PFSK-1 (cell line): Measurements from ENCODE around the gene LOXL1.

Experiments used
- POLR2AphosphoS5 ChIP-seq: IDR thresholded peaks from 2 replicates; pipeline ENCODE4 v1.6.1; 2012; ENCODE audit warnings: low read depth, mild to moderate bottlenecking, control low read depth, low read length, moderate library complexity
- TAF1 ChIP-seq: IDR thresholded peaks from 2 replicates; pipeline ENCODE4 v1.6.1; 2012; ENCODE audit warnings: low read length, control low read depth, borderline replicate concordance; ENCODE audit not compliant: insufficient read depth
- TF ChIP-seq, protein P1 (sequence below), 2 experiments: IDR thresholded peaks; 2 replicates each; pipeline versions ENCODE4 v1.6.1 to v1.8.0; 2011 to 2012; ENCODE audit warnings: low read depth in 2 of 2, low read length in 2 of 2, control low read depth in 1 of 2, inconsistent platforms in 1 of 2, mild to moderate bottlenecking in 1 of 2, moderate library complexity in 1 of 2; ENCODE audit not compliant: insufficient read depth in 1 of 2

DNA sequence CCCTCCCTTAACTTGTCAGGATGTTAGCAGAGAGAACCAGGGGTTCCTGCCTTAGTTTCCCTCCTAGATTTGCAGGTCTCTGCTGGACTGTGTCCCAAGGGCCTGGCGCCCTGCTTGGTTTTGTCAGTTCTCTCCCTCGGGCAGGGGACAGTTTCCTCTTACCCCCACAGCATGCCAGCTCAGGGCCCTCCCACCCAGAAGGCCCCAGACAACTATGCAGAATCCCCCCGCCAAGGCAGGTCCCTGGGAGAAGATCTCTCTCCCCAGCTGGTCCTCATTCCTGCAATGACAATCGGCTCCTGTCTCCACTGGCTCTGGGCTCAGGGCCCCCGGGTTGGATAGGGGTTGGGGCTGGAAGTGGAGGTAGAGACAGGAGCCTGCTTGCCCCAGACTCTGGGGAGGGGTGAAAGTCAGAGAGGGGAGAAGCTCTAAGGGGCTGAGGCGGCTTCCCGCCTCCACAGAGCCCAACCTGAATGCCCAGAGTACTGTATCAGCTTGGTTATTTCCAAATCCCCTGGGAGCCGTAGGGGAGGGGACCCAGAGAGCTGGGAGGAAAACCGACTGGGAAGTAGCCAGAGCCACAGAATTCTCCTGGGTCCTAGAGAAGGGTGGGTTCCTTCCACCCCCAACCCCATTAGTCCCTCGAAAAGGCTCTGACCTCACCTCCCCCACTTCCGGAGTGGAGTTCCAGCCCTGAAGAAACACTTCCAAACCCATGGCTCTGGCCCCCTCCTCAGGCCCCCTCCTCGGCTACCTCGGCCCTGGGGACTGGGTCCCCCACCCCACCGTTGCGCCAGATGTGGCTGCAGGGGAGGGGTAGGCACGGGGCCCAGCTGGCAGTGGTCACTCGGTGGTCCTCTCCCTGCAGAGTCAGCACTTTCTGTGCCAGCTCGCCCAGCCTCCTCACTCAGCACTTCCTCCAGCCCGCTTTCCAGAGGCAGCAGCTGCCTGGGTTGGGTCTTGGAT is 3.8 kb upstream of the LOXL1 start:
- TF ChIP-seq POLR2AphosphoS5 (no peak), TAF1 (no peak)
- TF ChIP-seq, protein P1, sequence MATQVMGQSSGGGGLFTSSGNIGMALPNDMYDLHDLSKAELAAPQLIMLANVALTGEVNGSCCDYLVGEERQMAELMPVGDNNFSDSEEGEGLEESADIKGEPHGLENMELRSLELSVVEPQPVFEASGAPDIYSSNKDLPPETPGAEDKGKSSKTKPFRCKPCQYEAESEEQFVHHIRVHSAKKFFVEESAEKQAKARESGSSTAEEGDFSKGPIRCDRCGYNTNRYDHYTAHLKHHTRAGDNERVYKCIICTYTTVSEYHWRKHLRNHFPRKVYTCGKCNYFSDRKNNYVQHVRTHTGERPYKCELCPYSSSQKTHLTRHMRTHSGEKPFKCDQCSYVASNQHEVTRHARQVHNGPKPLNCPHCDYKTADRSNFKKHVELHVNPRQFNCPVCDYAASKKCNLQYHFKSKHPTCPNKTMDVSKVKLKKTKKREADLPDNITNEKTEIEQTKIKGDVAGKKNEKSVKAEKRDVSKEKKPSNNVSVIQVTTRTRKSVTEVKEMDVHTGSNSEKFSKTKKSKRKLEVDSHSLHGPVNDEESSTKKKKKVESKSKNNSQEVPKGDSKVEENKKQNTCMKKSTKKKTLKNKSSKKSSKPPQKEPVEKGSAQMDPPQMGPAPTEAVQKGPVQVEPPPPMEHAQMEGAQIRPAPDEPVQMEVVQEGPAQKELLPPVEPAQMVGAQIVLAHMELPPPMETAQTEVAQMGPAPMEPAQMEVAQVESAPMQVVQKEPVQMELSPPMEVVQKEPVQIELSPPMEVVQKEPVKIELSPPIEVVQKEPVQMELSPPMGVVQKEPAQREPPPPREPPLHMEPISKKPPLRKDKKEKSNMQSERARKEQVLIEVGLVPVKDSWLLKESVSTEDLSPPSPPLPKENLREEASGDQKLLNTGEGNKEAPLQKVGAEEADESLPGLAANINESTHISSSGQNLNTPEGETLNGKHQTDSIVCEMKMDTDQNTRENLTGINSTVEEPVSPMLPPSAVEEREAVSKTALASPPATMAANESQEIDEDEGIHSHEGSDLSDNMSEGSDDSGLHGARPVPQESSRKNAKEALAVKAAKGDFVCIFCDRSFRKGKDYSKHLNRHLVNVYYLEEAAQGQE (IDR thresholded peaks at IDR 0.05; ENCODE audit: insufficient read depth in 1 of 2, low read depth in 2 of 2, low read length in 2 of 2), result no peak
